ENCODE data around the gene CRYBA1.

The CRYBA1 gene

DNA sequence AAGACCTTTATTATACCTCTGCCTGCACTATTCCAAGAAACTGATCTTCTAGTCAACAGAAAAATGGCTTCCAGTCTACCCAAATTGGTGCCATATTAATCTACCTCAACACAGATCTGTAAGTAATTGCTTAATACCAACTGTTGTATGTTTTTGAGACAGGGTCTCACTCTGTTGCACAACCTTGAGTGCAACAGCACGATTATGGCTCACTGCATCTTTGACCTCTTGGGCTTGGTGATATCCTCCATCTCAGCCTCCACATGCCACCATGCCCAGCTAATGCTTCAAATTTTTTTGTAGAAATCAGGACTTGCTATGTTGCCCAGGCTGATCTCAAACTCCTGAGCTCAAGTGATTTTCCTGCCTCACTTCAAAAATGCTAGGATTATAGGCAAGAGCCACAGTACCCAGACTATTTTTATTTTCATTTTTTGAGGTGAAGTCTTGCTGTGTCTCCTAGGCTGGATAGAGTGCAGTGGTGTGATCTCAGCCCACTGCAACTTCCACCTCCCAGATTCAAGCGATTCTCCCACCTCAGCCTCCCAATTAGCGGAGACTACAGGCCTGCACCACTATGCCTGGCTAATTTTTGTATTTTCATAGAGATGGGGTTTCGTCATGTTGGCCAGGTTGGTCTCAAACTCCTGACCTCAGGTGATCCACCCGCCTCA is 32.9 kb downstream of the CRYBA1 start:
- no peak for DNase-seq (ENCODE audit: low spot score)

DNA sequence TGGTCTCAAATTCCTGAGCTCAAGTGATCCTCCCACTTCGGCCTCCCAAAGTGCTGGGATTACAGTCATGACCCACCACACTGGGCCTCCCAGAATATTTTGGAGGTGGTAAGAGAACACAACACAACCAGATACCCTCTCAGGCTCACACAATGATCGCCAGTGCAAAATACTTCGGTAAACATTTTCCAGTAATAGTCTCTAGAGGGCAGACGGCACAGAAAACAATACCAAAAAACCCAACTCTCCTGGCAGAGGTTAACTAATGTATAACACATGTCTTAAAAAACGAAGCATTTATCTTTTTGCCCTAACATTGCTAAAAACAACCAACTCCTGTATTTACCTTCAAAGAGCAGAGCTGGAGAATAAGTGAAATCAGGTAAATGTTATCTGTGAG is 36.8 kb downstream of the CRYBA1 start:
- DNase-seq (ENCODE audit: low spot score), result no peak

DNA sequence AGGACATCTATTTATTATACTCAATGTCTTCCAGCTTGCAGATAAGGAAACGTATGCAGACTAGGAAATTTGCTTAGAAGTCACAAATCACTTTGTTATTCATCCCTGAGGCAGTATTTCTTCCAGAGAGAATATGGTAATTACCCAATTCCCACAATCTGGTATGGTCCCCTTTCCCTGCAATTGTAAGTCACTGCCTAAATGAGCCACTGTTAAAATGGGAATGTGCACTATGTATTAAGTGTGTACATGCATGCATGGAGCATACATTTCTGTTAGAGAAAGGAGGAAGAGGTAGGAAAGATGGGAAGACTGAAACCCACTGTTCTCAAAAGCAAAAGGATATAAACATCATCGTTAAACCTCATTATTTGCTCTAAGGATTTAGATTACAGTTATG is 37.3 kb downstream of the CRYBA1 start:
- DNase-seq (ENCODE audit: low spot score), result no peak

DNA sequence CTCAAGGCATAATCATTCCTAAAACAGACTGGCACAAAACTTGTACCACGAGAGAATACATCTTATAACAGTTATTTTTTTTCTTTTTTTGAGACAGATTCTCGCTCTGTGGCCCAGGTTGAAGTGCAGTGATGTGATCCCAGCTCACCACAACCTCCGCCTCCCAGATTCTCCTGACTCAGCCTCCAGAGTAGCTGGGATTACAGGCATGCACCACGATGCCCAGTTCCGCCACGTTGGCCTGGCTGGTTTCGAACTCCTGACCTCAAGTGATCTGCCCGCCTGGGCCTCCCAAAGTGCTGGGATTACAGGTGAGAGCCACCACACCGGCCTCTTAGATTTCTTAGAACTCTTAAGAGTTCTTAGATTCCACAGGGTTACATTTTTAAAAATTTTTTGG is 43.2 kb downstream of the CRYBA1 start:
- DNase-seq (ENCODE audit: low spot score), result no peak

DNA sequence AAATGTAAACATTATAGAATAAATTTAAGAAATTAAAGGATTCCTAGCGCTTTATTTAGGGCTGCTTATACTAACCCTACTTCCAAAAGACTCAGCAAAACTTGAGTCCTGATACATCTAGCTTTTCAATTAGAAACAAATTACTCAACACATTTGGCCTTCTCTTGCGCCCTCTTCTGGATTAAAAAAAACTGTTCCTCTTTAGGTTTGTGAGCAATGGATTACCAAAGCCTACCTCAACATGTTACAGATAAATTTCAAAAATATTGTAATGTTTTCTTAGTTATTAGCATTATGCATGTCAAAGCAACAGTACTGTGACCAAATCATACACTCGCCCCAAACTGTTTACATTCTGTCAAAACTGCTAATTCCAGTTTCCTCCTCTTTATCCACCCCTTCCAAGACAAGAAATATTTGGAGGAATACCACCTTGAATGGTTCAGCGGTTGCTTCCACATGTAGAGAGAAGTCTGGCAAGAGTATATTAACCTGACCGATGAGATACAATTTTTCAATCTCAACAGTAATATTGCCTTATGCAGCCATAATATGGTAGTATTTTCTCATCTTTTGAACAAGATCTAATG is 44.6 kb downstream of the CRYBA1 start:
- peak; percentile 34 for DNase-seq (ENCODE audit: low spot score)

DNA sequence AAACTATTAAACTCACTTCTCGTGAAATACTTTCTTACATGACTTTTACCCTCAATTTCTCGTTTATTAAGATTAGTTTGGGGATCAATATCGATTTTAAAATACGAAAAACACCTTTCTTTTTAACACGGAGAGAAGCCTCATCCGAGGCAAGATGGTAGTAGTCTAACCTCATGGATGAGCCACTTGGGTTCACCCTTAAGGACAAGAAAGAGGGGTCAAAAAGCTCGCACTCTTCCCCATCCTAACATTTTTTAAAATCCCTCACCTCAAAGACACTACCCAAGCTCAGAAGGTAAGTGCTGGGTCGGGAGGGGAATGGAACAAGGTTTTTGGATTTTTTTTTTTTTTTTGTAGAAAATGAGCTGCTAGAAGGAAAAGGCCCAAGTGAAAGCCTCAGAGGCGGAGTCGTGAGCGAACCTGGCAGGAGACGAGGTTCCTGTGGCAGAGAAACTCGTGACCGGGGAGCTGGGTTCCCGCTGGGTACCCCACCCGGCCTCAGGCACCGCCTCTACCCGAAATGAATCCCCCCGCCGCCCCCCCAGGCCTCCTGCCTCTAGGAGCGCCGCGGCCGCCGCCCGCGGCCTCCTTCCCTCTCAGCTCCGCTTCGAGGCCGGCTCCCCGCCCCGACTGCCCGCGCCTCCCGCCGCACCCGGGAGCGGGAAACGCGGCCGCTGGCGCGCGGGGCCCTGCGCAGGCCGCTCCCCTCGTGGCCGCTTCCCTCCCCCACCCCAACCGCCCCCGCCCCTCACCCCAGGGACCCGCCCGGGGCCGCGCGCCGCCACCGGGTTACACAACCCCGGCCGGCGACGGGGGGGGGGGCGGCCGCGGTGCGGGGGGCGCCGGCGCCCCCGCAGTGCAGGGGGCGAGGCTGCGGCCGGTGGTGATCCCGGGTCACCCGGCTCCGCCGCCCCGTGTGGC is 45.7 kb downstream of the CRYBA1 start:
- peak; percentile 70 for DNase-seq (ENCODE audit: low spot score)

DNA sequence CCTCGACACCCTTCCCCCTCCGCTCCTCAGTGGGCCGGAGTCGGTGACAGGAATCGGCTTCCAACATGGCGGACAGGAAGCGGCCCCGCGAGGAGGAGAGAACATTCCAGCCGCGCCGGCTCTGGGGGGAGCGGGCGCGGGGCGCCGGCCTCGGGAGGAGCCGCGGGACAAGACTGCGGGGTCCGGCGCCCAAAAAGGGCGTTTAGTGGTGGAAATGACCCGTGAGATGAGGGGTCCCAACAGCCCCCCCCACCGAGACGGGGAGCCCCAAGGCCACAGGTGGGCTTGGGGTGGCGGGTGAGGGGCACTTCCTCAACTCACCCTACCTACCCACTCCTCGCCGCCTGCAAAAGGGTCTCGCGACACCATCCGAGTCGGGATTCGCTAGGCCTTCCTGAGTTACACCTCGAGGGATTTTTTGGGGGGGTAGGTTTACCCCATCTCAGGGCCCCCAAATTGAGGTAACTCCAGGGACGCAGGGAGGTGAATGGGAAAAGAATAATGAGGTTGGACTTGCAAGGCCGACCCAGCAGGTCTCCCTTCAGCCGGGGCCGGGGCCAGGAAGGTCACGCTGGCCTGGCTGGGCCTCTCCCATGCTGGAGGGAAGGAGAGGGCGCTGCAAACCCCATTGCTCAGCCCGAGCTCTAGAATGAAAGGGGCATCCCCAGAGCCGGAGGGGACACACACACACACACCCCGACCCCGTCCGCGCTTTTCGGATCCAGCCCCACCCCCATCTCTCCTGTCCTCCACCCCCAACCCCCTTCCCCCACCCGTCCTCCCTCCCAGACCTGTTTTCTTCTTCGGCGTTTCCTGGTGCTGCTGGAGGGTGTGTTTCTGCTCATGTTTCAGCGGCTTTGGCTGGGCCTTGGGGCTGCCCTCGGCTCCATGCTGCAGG is 46.6 kb downstream of the CRYBA1 start:
- DNase-seq (ENCODE audit: low spot score), result peak; percentile 49

DNA sequence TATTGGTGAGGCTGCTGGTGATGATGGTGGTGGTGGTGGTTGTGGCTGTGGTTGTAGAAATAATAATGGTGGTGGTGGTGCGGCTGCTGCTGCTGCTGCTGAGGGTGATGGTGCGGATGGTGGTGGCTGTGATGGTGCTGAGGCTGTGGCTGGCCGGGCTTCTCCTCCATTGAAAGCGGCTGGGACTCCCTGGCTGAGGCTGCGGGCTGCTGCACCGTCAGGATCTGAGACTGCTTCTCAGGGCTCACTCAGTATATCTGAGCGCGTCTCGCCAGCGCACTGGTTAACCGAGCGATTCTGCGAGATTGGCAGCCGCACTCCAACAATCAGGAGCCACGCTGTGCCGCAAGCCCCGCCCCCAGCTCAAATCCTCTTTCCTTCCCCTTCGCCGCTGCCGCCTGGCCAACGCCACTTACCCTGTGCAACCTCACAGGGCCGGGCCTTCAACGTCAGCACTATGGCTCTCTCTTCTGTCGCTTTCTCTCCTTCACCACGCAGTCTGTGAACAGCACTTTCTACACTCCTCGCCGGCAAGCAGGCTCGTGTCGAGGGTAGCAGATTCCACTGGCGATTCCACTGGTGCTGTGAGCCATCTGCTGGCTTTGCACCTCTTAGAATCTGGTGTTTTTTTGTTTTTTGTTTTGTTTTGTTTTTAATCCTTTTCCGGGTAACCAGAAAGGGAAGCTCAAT is 47.4 kb downstream of the CRYBA1 start, which contains the start of gene NUFIP2:
TSS of gene NUFIP2 (minus strand) at position 259 of the 690 bp plus-strand sequence. CDS start at position 170, 89 bp downstream.
- peak; percentile 97 for DNase-seq (ENCODE audit: low spot score)

DNA sequence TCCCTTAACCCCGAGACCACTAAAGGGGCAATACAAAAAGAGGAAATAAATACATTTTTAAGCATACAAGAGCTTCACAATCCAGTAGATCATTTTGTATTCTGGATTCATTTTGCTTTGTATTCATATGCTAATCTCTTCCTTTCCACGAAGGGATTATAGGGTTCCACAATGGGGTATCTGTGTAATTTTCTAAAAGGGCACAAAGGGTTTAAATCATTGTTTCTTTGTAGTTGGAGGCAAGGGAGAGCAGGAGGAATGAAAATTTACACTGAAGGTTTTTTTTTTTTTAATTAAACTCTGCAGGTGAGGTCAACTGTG is 47.9 kb downstream of the CRYBA1 start:
- DNase-seq (ENCODE audit: low spot score), result no peak

DNA sequence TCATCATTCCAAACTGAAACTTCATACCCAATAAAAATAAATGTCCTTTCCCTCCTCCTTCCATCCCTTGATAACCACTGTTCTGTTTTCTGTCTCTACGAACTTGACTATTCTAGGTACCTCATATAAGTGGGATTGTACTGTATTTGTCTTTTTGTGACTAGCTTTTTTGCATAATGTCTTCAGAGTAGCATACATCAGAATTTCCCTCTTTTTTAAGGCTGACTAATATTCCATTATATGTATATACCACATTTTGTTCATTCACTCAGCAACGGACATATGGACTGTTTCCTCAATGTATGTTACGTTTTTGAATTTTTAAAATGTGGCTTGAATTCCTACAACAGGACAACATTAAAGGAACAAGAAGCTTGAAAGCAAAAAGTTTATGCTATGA is 48.8 kb downstream of the CRYBA1 start:
- no peak for DNase-seq (ENCODE audit: low spot score)

DNA sequence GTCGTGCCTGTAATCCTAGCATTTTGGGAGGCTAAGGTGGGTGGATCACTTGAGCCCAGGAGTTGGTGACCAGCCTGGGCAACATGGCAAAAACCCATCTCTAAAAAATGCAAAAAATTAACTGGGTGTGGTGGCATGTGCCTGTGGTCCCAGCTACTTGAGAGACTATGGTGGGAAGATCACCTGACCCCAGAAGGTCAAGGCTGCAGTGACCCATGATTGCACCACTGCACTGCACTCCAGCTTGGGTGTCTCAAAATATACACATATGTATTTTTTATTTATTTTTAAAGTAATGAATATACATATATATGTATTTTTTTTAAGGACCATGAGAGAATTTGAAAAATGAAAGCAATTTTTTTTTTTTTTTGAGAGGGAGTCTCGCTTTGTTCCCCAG is 52.4 kb downstream of the CRYBA1 start:
- no peak for DNase-seq (ENCODE audit: low spot score)

DNA sequence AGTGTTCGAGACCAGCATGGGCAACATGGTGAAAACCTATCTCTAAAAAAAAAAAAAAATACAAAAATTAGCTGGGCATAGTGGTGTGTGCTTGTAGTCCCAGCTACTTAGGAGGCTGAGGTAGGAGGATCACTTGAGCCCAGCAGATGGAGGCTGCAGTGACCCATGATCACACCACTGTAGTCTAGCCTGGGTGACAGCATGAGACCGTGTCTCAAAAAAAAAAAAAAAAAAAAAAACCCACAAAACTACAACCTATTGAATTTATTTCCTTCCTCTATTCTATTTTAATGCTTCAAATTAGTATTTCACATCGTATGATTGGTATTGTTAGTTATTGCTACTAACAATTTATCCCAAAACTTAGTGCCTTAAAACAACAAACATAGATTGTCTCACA is 56.7 kb downstream of the CRYBA1 start:
- no peak for DNase-seq (ENCODE audit: low spot score)

Data from iPS-NIHi11 (cell line).